GM12878 (cell line): ENCODE results near the gene S100A8. TPM values are rescaled to one million over a fixed set of nuclear protein-coding genes. Genes with fewer than 3 reads are reported as not detected.

Experiments
- ATAC-seq: fragments of 200-7000 bp; cut with Tn5 transposase; 3 replicates; pipeline ENCODE4 v1.9.1; 2020; ENCODE audit warnings: mild to moderate bottlenecking, moderate library complexity
- BruUV-seq: library from RNA; stranded (reverse); fragments of 400-500 nt; replicated peaks from 2 replicates; lab custom pipeline; 2021; lab: Mats Ljungman, UMichigan
- CTCF ChIA-PET: fragments of 300-600 bp; sonication (Branson Sonifier 250); formaldehyde crosslinking; extraction: SDS; loops from one replicate; lab custom pipeline; 2021; ENCODE audit warnings: inconsistent platforms; lab: Yijun Ruan, JAX
- POLR2A ChIA-PET: fragments of 350-600 bp; formaldehyde crosslinking; extraction: SDS; loops from one replicate; lab custom pipeline; 2021; ENCODE audit warnings: inconsistent platforms; lab: Charles Lee
- RAD21 ChIA-PET: fragments of 300-600 bp; sonication (Branson Sonifier 250); formaldehyde crosslinking; loops from one replicate; lab custom pipeline; 2023; ENCODE audit warnings: antibody characterized with exemption; ENCODE audit not compliant: unreplicated experiment; lab: Charles Lee
- SMC1A ChIA-PET: fragments of 300-600 bp; sonication (Branson Sonifier 250); formaldehyde crosslinking; loops from one replicate; lab custom pipeline; 2023; ENCODE audit not compliant: unreplicated experiment, uncharacterized antibody; lab: Charles Lee
- DNase-seq: peaks from one replicate; pipeline ENCODE4 v3.0.0-alpha.2; 2011; ENCODE audit warnings: low read depth, low spot score
- FAIRE-seq: peaks from 3 replicates; lab custom pipeline; 2011; peaks lifted over from hg19 to GRCh38; lab: Jason Lieb, UNC
- H2AFZ ChIP-seq: 2 replicates; pipeline ENCODE4 v1.6.0; 2011; ENCODE audit warnings: low read depth, low read length, control low read depth; ENCODE audit not compliant: control insufficient read depth
- H3K27ac ChIP-seq: 2 replicates; pipeline ENCODE4 v1.5.1; 2011; ENCODE audit warnings: control low read depth; ENCODE audit not compliant: control insufficient read depth, insufficient read depth
- H3K27me3 ChIP-seq, 2 experiments: replicated peaks in 1 of 2; 2 replicates each; pipeline versions ENCODE4 v1.6.0 to v1.6.1; 2011; ENCODE audit warnings: low read length in 1 of 2; ENCODE audit not compliant: control insufficient read depth in 2 of 2, insufficient read depth in 2 of 2
- H3K36me3 ChIP-seq, 2 experiments: 2 replicates each; pipeline ENCODE4 v1.5.1; 2011; ENCODE audit warnings: low read length in 1 of 2; ENCODE audit not compliant: control insufficient read depth in 2 of 2, insufficient read depth in 2 of 2
- H3K4me1 ChIP-seq: 2 replicates; pipeline ENCODE4 v1.6.1; 2011; ENCODE audit warnings: mild to moderate bottlenecking, low read length, moderate library complexity, mixed read lengths; ENCODE audit not compliant: control insufficient read depth, insufficient read depth
- H3K4me2 ChIP-seq: 2 replicates; pipeline ENCODE4 v1.6.0; 2011; ENCODE audit warnings: control low read depth; ENCODE audit not compliant: control insufficient read depth, insufficient read depth
- H3K4me3 ChIP-seq: fragments of 200-600 bp; sonication (generic); 2 replicates; pipeline ENCODE4 v1.5.1; 2016
- H3K79me2 ChIP-seq: 2 replicates; pipeline ENCODE4 v1.6.0; 2011; ENCODE audit warnings: low read length; ENCODE audit not compliant: control insufficient read depth, insufficient read depth
- H3K9ac ChIP-seq: 2 replicates; pipeline ENCODE4 v1.8.0; 2011; ENCODE audit warnings: low read length, control low read depth, mixed read lengths; ENCODE audit not compliant: control insufficient read depth, insufficient read depth
- H3K9me3 ChIP-seq: replicated peaks from 3 replicates; pipeline ENCODE4 v1.5.1; 2011; ENCODE audit warnings: mild to moderate bottlenecking, low read length; ENCODE audit not compliant: control insufficient read depth, insufficient read depth
- H4K20me1 ChIP-seq: 2 replicates; pipeline ENCODE4 v1.6.0; 2011; ENCODE audit not compliant: control insufficient read depth, insufficient read depth
- CBFB ChIP-seq: IDR thresholded peaks from 2 replicates; pipeline ENCODE4 v1.6.1; 2016; ENCODE audit warnings: antibody characterized with exemption, low read depth
- FOXK2 ChIP-seq: fragments of 450-650 bp; IDR thresholded peaks from 2 replicates; pipeline ENCODE4 v1.6.1; 2017; ENCODE audit warnings: mild to moderate bottlenecking, moderate library complexity
- GABPA ChIP-seq: IDR thresholded peaks from 2 replicates; pipeline ENCODE4 v1.6.1; 2014; ENCODE audit warnings: antibody characterized with exemption, low read depth, mild to moderate bottlenecking, inconsistent platforms
- KLF5 ChIP-seq: fragments of 450-650 bp; IDR thresholded peaks from 2 replicates; pipeline ENCODE4 v1.6.1; 2014; ENCODE audit warnings: mild to moderate bottlenecking; ENCODE audit not compliant: partially characterized antibody
- TBL1XR1 ChIP-seq: IDR thresholded peaks from 2 replicates; pipeline ENCODE4 v1.6.1; 2012; ENCODE audit warnings: low read depth, low read length, improper control_type of control experiment
- ZSCAN29 ChIP-seq: fragments of 450-650 bp; IDR thresholded peaks from 2 replicates; pipeline ENCODE4 v1.6.1; 2017; ENCODE audit warnings: mild to moderate bottlenecking, moderate library complexity
- WGBS: methylation state at CpG from one replicate; pipeline ENCODE4 v1.1.6; 2016; ENCODE audit warnings: low lambda C conversion rate; ENCODE audit not compliant: insufficient replicate concordance, insufficient coverage; ENCODE audit errors: missing lambda C conversion rate; 5-methylcytosine and 5-hydroxymethylcytosine counted together
- in situ Hi-C: fragments of 300-500 bp; cut with MboI; formaldehyde crosslinking; loops from 9 replicates; pipeline ENCODE4 v1.14.3; 2018; ENCODE audit warnings: mixed read lengths
- intact Hi-C: fragments of 100-400 bp; cut with micrococcal nuclease; formaldehyde crosslinking; loops from one replicate; pipeline ENCODE4 v1.14.2; 2022; ENCODE audit not compliant: unreplicated experiment
- polyA plus RNA-seq, 11 experiments: library from polyadenylated mRNA; depleted of rRNA in 4 of 11; unstranded in 6 of 11; stranded (reverse) in 5 of 11; fragments of >200 nt; fragmentation: Nextera tagmentation in 4 of 11; fragmentation: Illumina TruSeq in 1 of 11; extraction: Ambion mirVana in 4 of 11; extraction: Trizol in 1 of 11; gene quantifications; 1 replicate in 1 of 11; 2 replicates in 10 of 11; pipeline versions ENCODE4 v1.2.1 to v1.2.3, GENCODE V29; 2011 to 2016; ENCODE audit warnings: inconsistent platforms in 2 of 11, missing spikeins in 2 of 11, low read depth in 1 of 11
- total RNA-seq, 4 experiments: library from RNA; depleted of rRNA in 3 of 4; stranded (reverse); fragments of >200 nt in 3 of 4; fragmentation: Illumina TruSeq in 1 of 4; extraction: Trizol in 1 of 4; gene quantifications; 2 replicates each; pipeline versions ENCODE4 v1.2.1 to v1.2.3, GENCODE V29; 2013 to 2021
- TF ChIP-seq, protein P1 (sequence below): IDR thresholded peaks from 2 replicates; pipeline ENCODE4 v1.6.1; 2011; ENCODE audit warnings: borderline replicate concordance, low read depth, mild to moderate bottlenecking, moderate library complexity, low read length; ENCODE audit not compliant: insufficient read depth, poor library complexity, severe bottlenecking
- TF ChIP-seq, protein P2 (sequence below): fragments of 450-650 bp; IDR thresholded peaks from 2 replicates; pipeline ENCODE4 v1.6.1; 2017; ENCODE audit warnings: mild to moderate bottlenecking, moderate library complexity
- TF ChIP-seq, protein P3 (sequence below): IDR thresholded peaks from 2 replicates; pipeline ENCODE4 v1.6.1; 2011; ENCODE audit warnings: low read depth, mild to moderate bottlenecking, low read length, moderate library complexity, borderline replicate concordance; ENCODE audit errors: extremely low read depth

S100A8 gene
- total and polyA plus RNA-seq, 10 of the 15 experiments (the other 5 are each of a cell fraction or from before 2014, with no cell fraction given): 0.28 TPM; not detected in 9

DNA sequence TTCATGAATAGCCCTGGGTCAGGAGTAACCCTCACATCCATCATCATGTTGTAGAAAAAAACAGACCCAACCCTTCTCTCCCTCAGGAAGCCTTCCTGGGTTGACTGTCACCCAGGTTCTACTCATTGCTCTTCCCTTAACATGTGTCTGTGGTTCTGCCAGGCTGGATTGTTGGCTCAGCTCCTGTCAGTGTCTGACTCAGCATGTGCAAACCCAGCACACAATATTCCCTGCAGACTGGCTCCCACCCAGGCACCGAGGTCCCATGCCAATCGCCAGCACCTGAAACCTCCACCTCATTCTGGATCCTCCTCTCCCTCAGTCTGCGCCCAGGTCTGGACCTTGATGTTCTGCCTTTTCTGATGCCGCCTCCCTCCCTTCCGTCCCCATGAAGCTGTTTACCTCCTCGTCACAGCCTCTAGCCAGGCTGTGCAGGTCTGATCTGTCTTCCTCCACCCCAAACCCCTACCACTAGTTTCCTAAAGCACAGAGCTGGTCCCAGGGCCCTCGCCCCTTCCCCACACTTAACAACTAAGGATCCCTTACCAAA lies 4.3 kb upstream of the S100A8 start:
- intact Hi-C loops: no loop called here
- no peak for ATAC-seq
- H3K27ac ChIP-seq: no peak overlapping the region
- FAIRE-seq: no peak
- POLR2A ChIA-PET: no interaction called here
- H3K4me2 ChIP-seq: no peak overlapping the region
- no peak overlapping the region for H3K9ac ChIP-seq
- H3K4me1 ChIP-seq: no peaks in the 10 kb centered on the region
- RAD21 ChIA-PET: no interaction called here
- no peaks in the 10 kb centered on the region for H3K9me3 ChIP-seq
- SMC1A ChIA-PET: no interaction called here
- TF ChIP-seq, protein P1, sequence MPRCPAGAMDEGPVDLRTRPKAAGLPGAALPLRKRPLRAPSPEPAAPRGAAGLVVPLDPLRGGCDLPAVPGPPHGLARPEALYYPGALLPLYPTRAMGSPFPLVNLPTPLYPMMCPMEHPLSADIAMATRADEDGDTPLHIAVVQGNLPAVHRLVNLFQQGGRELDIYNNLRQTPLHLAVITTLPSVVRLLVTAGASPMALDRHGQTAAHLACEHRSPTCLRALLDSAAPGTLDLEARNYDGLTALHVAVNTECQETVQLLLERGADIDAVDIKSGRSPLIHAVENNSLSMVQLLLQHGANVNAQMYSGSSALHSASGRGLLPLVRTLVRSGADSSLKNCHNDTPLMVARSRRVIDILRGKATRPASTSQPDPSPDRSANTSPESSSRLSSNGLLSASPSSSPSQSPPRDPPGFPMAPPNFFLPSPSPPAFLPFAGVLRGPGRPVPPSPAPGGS: peak; percentile 72
- no peak for TF ChIP-seq KLF5
- TF ChIP-seq, all 136 proteins: peak for 1
- Histone ChIP-seq H2AFZ (no peak overlapping the region), H3K27me3 (peaks cover 2 to 3% of the 10 kb centered on the region in 2 experiments; a peak in 3 of 4 replicates), H3K36me3 (no peaks in the 10 kb centered on the region), H3K4me3 (no peak overlapping the region), H4K20me1 (no peaks in the 10 kb centered on the region), H3K79me2 (no peaks in the 10 kb centered on the region)
- CTCF ChIA-PET: interaction anchor here (1.0 kb wide), 1 partner anchor 10 kb away, joined by 5 read pairs; no protein-coding TSS in a partner anchor
- DNase-seq: no peak
- no TSS peak for BruUV-seq
- in situ Hi-C loops: no loop called here
- WGBS: 11% methylated on average over 6 of the region's 7 CpGs

DNA sequence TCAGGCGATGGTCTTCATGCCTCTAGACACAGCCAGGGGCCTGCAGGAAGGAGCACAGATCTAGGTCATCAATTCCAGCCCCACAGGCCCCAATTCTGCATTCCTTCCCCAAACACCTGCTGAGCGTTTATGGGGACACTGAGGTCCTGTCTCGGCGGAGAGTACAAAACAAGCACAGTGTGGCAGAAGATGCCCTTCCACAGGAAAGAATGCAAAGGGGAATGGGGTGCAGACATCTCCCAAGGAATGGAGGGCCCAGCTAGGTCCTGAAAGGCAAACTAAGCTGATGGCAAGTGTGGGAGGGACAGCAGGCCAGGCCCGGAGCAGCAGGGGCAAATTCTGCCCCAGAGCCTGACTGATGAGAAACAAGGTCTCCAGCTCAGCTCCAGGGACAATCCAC lies 3.5 kb upstream of the S100A8 start:
- intact Hi-C loops (no loop called here), in situ Hi-C loops (no loop called here)
- no peaks in the 10 kb centered on the region for H3K4me1 ChIP-seq
- POLR2A ChIA-PET: no interaction called here
- no peak for ATAC-seq
- H3K79me2 ChIP-seq: no peaks in the 10 kb centered on the region
- no peak for FAIRE-seq
- no peak overlapping the region for H3K27ac ChIP-seq
- H3K27me3 ChIP-seq: peaks cover 2 to 3% of the 10 kb centered on the region in 2 experiments; a peak in 3 of 4 replicates
- no peaks in the 10 kb centered on the region for H3K9me3 ChIP-seq
- no peak overlapping the region for H3K4me2 ChIP-seq
- WGBS: 35% methylated on average over 5 of the region's 5 CpGs
- no peak for DNase-seq
- H4K20me1 ChIP-seq: no peaks in the 10 kb centered on the region
- no peak overlapping the region for H3K9ac ChIP-seq
- no TSS peak for BruUV-seq
- H3K4me3 ChIP-seq: no peak overlapping the region
- SMC1A ChIA-PET: no interaction called here
- RAD21 ChIA-PET: no interaction called here
- H3K36me3 ChIP-seq: no peaks in the 10 kb centered on the region
- no peak overlapping the region for H2AFZ ChIP-seq
- CTCF ChIA-PET: no interaction called here
- TF ChIP-seq FOXK2 (no peak), GABPA (no peak), CBFB (no peak), TBL1XR1 (no peak), ZSCAN29 (no peak)
- TF ChIP-seq, protein P1: no peak
- TF ChIP-seq, protein P2, sequence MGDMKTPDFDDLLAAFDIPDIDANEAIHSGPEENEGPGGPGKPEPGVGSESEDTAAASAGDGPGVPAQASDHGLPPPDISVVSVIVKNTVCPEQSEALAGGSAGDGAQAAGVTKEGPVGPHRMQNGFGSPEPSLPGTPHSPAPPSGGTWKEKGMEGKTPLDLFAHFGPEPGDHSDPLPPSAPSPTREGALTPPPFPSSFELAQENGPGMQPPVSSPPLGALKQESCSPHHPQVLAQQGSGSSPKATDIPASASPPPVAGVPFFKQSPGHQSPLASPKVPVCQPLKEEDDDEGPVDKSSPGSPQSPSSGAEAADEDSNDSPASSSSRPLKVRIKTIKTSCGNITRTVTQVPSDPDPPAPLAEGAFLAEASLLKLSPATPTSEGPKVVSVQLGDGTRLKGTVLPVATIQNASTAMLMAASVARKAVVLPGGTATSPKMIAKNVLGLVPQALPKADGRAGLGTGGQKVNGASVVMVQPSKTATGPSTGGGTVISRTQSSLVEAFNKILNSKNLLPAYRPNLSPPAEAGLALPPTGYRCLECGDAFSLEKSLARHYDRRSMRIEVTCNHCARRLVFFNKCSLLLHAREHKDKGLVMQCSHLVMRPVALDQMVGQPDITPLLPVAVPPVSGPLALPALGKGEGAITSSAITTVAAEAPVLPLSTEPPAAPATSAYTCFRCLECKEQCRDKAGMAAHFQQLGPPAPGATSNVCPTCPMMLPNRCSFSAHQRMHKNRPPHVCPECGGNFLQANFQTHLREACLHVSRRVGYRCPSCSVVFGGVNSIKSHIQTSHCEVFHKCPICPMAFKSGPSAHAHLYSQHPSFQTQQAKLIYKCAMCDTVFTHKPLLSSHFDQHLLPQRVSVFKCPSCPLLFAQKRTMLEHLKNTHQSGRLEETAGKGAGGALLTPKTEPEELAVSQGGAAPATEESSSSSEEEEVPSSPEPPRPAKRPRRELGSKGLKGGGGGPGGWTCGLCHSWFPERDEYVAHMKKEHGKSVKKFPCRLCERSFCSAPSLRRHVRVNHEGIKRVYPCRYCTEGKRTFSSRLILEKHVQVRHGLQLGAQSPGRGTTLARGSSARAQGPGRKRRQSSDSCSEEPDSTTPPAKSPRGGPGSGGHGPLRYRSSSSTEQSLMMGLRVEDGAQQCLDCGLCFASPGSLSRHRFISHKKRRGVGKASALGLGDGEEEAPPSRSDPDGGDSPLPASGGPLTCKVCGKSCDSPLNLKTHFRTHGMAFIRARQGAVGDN: no peak
- TF ChIP-seq, protein P3, sequence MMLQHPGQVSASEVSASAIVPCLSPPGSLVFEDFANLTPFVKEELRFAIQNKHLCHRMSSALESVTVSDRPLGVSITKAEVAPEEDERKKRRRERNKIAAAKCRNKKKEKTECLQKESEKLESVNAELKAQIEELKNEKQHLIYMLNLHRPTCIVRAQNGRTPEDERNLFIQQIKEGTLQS: no peak
